Memory B cell (primary cell): ENCODE data around the gene ZYG11B.
"Not testable (repeated sequence)": the region's sequence is repeated elsewhere in the genome, so short reads cannot be mapped to it uniquely, and the experiment has no call there.

Experiments used
- ATAC-seq: fragments of 150-1000 bp; cut with Tn5 transposase; 2 replicates; pipeline ENCODE4 v1.10.0; 2021; ENCODE audit warnings: low read depth, mild to moderate bottlenecking, moderate library complexity
- DNase-seq, 2 donors: peaks; one replicate each; pipeline ENCODE4 v3.0.0; 2022; ENCODE audit warnings: low spot score in 2 of 2
- H3K27ac Mint-ChIP-seq: one replicate; pipeline ENCODE4 v1.8.0; 2022; ENCODE audit warnings: mild to moderate bottlenecking, moderate library complexity, mixed read lengths
- H3K27me3 Mint-ChIP-seq: one replicate; pipeline ENCODE4 v1.8.0; 2022; ENCODE audit warnings: mixed read lengths
- H3K36me3 Mint-ChIP-seq: one replicate; pipeline ENCODE4 v1.8.0; 2022; ENCODE audit warnings: mild to moderate bottlenecking, mixed read lengths
- H3K4me1 Mint-ChIP-seq: one replicate; pipeline ENCODE4 v1.8.0; 2022; ENCODE audit warnings: mixed read lengths
- H3K4me3 Mint-ChIP-seq: one replicate; pipeline ENCODE4 v1.8.0; 2022; ENCODE audit warnings: mild to moderate bottlenecking, moderate library complexity, mixed read lengths
- H3K9me3 Mint-ChIP-seq: one replicate; pipeline ENCODE4 v1.8.0; 2022; ENCODE audit warnings: mixed read lengths

The ZYG11B gene

GRCh38 chr1:52695627-52696026, 30.6 kb upstream of the ZYG11B start:
- no peak overlapping the region for H3K4me3 Mint-ChIP-seq
- H3K36me3 Mint-ChIP-seq = peaks cover 10% of the 10 kb centered on the region
- H3K4me1 Mint-ChIP-seq = peaks cover 21% of the 10 kb centered on the region
- H3K27me3 Mint-ChIP-seq = no peaks in the 10 kb centered on the region
- H3K9me3 Mint-ChIP-seq = no peaks in the 10 kb centered on the region
- H3K27ac Mint-ChIP-seq = no peak overlapping the region
- ATAC-seq (no peak), DNase-seq (no peak)

DNA sequence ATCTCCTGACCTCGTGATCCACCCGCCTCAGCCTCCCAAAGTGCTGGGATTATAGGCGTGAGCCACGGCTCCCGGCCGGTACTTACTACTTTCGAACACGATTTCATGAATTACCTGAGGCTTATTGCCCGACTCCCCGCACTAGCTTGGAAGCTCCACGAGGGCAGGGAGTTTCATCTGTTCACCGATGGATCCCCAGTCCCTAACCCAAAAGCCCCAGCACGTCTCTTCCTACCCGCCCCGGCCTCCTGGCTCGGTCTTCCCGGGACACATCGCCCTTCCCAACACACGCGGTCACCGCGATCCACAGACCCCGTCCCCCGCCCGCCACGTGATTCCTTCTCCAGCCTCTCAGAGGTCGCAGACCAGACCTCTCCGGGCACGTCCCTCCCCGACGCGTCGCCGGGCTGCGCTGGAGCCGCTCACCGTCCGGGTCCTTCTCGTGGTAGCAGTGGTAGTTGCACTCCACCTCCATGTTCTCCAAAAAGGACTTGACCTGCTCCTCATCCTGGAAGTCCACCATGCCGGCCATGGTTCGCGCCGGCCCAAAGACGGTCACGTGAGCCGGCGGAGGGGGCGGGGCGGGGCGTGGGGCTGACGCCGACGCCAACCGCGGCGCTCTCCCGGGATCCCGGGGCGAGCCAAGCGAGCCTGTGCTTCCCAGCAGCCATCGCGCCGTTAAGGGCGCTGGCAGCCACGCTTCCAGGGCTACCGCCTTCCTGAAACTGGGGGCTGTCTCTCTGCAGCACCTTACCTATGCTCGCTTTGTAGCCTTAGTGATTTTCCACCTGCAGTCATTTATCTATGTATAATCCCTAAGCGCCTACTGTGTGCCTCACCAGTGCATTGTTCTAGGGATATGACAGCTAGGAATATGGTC, 28.2 kb upstream of the ZYG11B start, which contains the start of gene COA7:
TSS of gene COA7 (minus strand) at position 553 of the 880 bp plus-strand sequence. CDS start at position 532, 21 bp downstream.
- ATAC-seq (peak; percentile 28), DNase-seq (peak; percentile 24 to 56)
- no peaks in the 10 kb centered on the region for H3K36me3 Mint-ChIP-seq
- no peaks in the 10 kb centered on the region for H3K9me3 Mint-ChIP-seq
- H3K4me1 Mint-ChIP-seq = peaks cover 27% of the 10 kb centered on the region
- H3K27me3 Mint-ChIP-seq = no peaks in the 10 kb centered on the region
- H3K27ac Mint-ChIP-seq = peak within 1 kb of the TSS; percentile 89
- peak within 1 kb of the TSS; percentile 95 for H3K4me3 Mint-ChIP-seq

GRCh38 chr1:52702886-52703787, 23.1 kb upstream of the ZYG11B start:
- DNase-seq (peak; percentile 69 to 80), ATAC-seq (peak; percentile 86)
- H3K36me3 Mint-ChIP-seq = no peaks in the 10 kb centered on the region
- peak overlapping the region; percentile 83 for H3K4me3 Mint-ChIP-seq
- no peaks in the 10 kb centered on the region for H3K9me3 Mint-ChIP-seq
- H3K4me1 Mint-ChIP-seq = peaks cover 18% of the 10 kb centered on the region
- H3K27ac Mint-ChIP-seq = peak overlapping the region; percentile 92
- H3K27me3 Mint-ChIP-seq = no peaks in the 10 kb centered on the region

DNA sequence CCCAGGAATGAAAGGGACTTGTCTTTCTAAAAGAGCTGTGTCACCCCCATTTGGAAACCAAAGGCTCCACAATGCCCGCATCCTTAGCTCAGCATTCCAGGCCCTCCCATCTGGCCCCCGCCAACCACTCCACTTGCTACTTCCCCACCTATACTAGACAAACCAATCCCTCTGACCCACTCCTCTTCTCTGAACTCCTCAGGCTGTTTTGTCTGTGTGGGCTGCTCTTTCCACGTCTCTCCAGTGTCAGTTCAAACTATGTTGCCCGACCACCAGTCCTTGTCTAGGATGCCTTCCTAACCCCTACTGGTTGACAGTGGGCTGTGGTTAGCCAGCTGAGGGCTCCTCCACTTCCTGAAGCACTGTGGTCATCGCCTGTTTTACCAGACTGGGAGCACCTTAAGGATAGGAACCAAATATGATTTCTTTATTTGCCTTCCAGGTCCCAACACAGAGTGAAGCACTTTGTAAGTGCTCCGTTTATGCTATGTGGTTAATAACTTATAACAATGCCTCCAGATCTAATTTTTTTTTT, 20.1 kb upstream of the ZYG11B start:
- Mint-ChIP-seq H3K4me3 (no peak overlapping the region), H3K9me3 (no peaks in the 10 kb centered on the region), H3K36me3 (no peaks in the 10 kb centered on the region), H3K27me3 (no peaks in the 10 kb centered on the region), H3K27ac (no peak overlapping the region), H3K4me1 (peaks cover 10% of the 10 kb centered on the region)
- DNase-seq (no peak), ATAC-seq (no peak)

DNA sequence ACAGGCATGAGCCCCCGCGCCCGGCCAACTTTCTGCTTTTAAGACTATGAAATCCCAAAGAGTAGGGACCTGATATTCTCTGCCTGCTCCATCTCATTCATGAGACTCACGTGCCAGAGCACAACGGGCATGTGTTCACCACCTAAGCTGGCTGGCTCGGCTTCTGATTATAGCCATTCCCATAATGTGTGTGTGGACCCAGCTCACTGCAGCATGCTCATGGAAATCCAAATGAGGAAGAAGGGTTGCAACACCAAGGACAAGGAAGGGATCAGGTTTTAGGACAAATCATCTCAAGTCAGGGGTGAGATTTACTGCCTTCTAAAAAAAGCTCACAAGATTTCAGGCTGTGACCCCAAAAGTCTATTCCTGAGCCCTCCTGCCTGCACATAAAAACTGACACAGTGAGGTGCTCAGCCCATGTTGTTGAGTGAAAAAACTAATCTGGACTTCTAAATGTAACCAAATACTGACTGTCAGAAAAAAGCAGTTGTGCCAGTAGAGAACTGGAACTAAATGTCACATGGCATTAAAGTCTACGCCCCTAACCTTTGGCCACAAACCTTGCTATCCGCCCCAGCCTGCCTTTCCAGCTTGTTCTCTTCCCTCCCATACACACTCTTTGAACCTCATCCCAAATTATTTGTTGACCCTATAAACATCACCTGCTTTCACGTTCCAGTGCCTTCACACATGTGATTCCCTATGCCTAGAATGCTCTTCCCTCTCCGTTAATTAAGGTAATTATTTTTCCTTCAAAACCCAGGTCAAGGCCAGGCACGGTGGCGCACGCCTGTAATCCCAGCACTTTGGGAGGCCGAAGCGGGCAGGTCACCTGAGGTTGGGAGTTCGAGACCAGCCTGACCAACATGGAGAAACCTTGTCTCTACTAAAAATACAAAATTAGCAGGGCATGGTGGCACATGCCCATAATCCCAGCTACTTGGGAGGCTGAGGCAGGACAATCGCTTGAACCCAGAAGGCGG, 19.0 kb upstream of the ZYG11B start:
- Mint-ChIP-seq H3K9me3 (no peaks in the 10 kb centered on the region), H3K27ac (no peak overlapping the region), H3K4me3 (no peak overlapping the region), H3K27me3 (no peaks in the 10 kb centered on the region), H3K4me1 (peaks cover 6% of the 10 kb centered on the region), H3K36me3 (no peaks in the 10 kb centered on the region)
- no peak for DNase-seq
- no peak for ATAC-seq

DNA sequence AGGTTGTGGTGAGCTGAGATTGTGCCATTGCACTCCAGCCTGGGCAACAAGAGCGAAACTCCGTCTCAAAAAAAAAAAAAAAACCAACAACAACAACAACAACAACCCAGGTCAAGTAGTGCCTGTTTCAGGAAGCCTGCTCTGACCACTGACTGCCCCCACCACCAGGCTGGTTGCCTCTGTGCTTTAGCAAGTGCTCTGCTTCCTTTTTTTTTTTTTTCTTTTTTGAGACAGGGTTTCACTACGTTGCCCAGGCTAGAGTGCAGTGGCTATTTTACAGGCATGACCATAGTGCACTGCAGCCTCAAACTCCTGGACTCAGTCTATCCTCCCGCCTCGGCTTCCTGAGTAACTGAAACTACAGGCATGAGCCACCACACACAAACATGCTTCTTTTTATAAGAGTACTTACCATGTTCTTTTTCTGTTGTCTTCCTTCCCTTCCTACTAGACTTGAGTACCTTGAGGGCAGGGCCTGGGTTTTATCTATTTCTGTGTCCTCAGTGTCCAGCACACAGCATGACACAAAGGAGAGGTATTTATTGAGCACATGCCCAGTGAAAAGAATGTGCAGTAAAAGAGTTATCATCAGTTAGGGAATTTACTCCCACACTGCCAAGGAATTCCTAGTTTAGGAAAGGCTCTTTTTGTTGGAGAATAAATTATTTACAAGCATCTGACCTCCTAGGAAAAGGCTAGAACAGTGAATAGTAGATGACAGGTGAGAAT, 18.2 kb upstream of the ZYG11B start:
- Mint-ChIP-seq H3K36me3 (no peaks in the 10 kb centered on the region), H3K9me3 (no peaks in the 10 kb centered on the region), H3K4me1 (peaks cover 4% of the 10 kb centered on the region), H3K4me3 (no peak overlapping the region), H3K27me3 (no peaks in the 10 kb centered on the region), H3K27ac (no peak overlapping the region)
- DNase-seq (no peak), ATAC-seq (no peak)

DNA sequence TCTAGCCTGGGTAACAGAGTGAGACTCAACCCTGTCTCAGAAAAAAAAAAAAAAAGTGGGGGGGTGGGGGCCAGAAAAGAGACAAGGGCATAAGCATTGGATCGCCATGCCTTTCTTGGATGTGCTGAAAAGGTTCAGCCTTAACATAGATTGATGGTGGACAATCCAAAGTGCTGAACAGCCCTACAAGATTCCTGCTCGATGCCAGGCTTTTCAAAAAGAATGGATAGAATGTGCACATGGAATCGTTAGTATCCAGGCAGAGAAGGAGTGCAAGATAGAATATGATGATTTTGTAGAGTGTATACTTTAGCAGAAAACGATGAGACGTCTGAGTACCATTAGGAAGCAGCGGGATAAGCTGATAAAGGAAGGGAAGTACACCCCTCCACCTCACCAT, 17.2 kb upstream of the ZYG11B start:
- Mint-ChIP-seq H3K36me3 (no peaks in the 10 kb centered on the region), H3K9me3 (no peaks in the 10 kb centered on the region), H3K27me3 (no peaks in the 10 kb centered on the region), H3K27ac (no peak overlapping the region), H3K4me3 (no peak overlapping the region), H3K4me1 (no peaks in the 10 kb centered on the region)
- ATAC-seq (no peak), DNase-seq (no peak)

- Mint-ChIP-seq H3K36me3 (no peaks in the 10 kb centered on the region), H3K27me3 (no peaks in the 10 kb centered on the region), H3K9me3 (no peaks in the 10 kb centered on the region), H3K27ac (no peak overlapping the region), H3K4me3 (no peak overlapping the region), H3K4me1 (no peaks in the 10 kb centered on the region)
- ATAC-seq (no peak), DNase-seq (no peak)
Observed at GRCh38 chr1:52713590-52713989, 12.7 kb upstream of the ZYG11B start.

DNA sequence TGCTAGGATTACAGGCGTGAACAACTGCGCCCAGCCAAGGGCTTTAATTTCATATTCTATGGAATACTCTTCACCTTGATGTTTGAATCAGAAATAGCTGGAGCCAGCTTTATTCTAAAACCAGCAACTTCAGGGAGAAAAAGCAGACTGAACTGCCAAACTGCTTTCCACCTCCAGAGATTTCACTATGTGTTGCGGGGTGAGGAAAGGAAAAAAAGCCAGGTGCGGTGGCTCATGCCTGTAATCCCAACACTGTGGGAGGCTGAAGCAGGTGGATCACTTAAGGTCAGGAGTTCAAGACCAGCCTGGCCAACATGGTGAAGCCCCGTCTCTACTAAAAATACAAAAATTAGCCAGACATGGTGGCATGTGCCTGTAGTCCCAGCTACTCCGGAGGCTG, 11.0 kb upstream of the ZYG11B start:
- H3K4me3 Mint-ChIP-seq, ATAC-seq: not testable (repeated sequence)

GRCh38 chr1:52723260-52723659, 3.0 kb upstream of the ZYG11B start:
- Mint-ChIP-seq H3K27me3 (peaks cover 5% of the 10 kb centered on the region), H3K36me3 (no peaks in the 10 kb centered on the region), H3K27ac (no peak overlapping the region), H3K4me1 (peaks cover 25% of the 10 kb centered on the region), H3K4me3 (peak overlapping the region; percentile 9), H3K9me3 (no peaks in the 10 kb centered on the region)
- ATAC-seq (no peak), DNase-seq (no peak)

More for the DNA sequence above, 11.0 kb upstream of the ZYG11B start:
- not testable (repeated sequence) for H3K4me1 Mint-ChIP-seq, H3K36me3 Mint-ChIP-seq, H3K27ac Mint-ChIP-seq, DNase-seq, H3K27me3 Mint-ChIP-seq, H3K9me3 Mint-ChIP-seq

DNA sequence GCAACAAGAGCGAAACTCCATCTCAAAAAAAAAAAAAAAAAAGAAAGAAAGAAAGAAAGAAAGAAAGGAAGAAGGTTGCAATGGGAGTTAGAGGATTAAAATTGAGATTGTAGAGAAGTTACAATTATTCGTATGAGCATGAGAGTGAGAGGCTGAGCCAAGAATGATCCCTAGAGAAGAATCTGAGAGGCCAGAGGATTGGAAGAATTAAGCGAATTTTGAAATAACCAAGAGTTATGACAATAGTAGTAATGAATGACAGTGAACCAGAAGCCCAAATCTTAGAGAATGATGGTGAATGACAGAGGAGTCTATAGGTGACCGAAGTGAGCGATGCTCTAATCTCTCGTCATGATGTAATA, 369 bp upstream of the ZYG11B start:
- H3K9me3 Mint-ChIP-seq = no peaks in the 10 kb centered on the region
- DNase-seq = no peak

DNA sequence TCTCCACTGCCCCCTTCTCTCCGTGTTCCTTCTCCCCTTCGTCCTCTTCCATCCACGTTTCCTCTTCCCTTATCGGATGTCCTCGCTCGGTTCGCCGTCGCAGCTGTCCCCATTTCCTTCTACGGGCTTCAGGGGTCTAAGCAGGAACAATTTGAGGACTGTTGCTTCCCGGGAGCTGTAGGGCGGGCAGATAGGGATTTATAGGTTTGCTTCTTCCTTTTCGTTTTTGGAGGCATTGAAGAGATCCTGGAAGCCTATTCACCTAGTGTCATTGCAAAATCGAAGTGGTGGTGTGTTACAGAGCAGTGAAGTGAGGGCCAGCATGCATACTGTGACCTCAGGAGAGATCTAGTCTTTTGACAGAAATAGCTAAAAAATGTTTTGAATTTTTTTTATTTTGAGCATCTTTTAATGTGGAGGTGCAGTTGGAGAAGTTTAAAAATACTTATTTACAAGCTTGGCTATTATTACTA, 897 bp downstream of the ZYG11B start:
- Mint-ChIP-seq H3K9me3 (no peaks in the 10 kb centered on the region), H3K36me3 (no peaks in the 10 kb centered on the region), H3K27ac (peak overlapping the region; percentile 89), H3K4me3 (peak overlapping the region; percentile 93), H3K27me3 (peaks cover 5% of the 10 kb centered on the region), H3K4me1 (peaks cover 25% of the 10 kb centered on the region)
- no peak for DNase-seq
- ATAC-seq = no peak

More for the DNA sequence above, 369 bp upstream of the ZYG11B start:
- H3K27me3 Mint-ChIP-seq = peaks cover 5% of the 10 kb centered on the region
- peaks cover 25% of the 10 kb centered on the region for H3K4me1 Mint-ChIP-seq
- H3K4me3 Mint-ChIP-seq = peak overlapping the region; percentile 89
- peak overlapping the region; percentile 73 for H3K27ac Mint-ChIP-seq
- no peaks in the 10 kb centered on the region for H3K36me3 Mint-ChIP-seq
- ATAC-seq = no peak
